Caco-2 (cell line): ENCODE data around the gene LRRC10B. TPM values are rescaled to one million over a fixed set of nuclear protein-coding genes. Genes with fewer than 3 reads are reported as not detected.

ENCODE experiments used
- BruUV-seq: library from RNA; stranded (reverse); fragments of 400-500 nt; replicated peaks from 2 replicates; lab custom pipeline; 2021; lab: Mats Ljungman, UMichigan
- CTCF ChIA-PET: fragments of 300-600 bp; sonication (Branson Sonifier 250); formaldehyde crosslinking; loops from one replicate; lab custom pipeline; 2022; ENCODE audit warnings: antibody characterized with exemption; lab: Charles Lee
- POLR2A ChIA-PET: fragments of 300-600 bp; sonication (Branson Sonifier 250); formaldehyde crosslinking; loops from one replicate; lab custom pipeline; 2022; ENCODE audit warnings: antibody characterized with exemption; lab: Charles Lee
- DNase-seq, 2 experiments: peaks; one replicate each; pipeline versions ENCODE4 v3.0.0 to v3.0.0-alpha.2; 2020 to 2022
- H3K27me3 ChIP-seq: replicated peaks from 2 replicates; pipeline ENCODE4 v1.6.0; 2011; ENCODE audit warnings: low read length; ENCODE audit not compliant: control insufficient read depth, insufficient read depth
- H3K36me3 ChIP-seq: 2 replicates; pipeline ENCODE4 v1.5.1; 2011; ENCODE audit warnings: low read length; ENCODE audit not compliant: control insufficient read depth, insufficient read depth
- H3K4me1 ChIP-seq: fragments of 250-450 bp; sonication (Bioruptor Pico); 2 replicates; pipeline ENCODE4 v1.5.1; 2020; ENCODE audit warnings: mild to moderate bottlenecking
- H3K4me3 ChIP-seq: 2 replicates; pipeline ENCODE4 v1.5.1; 2011; ENCODE audit warnings: low read depth, mild to moderate bottlenecking, control low read depth, low read length
- H3K9me3 ChIP-seq: fragments of 250-450 bp; sonication (Bioruptor Pico); 2 replicates; pipeline ENCODE4 v1.5.1; 2020; ENCODE audit warnings: mild to moderate bottlenecking, moderate library complexity
- H3K27ac Mint-ChIP-seq: one replicate; pipeline ENCODE4 v1.8.0; 2022; ENCODE audit warnings: mixed read lengths; ENCODE audit not compliant: unreplicated experiment
- H3K27me3 Mint-ChIP-seq: one replicate; pipeline ENCODE4 v1.8.0; 2022; ENCODE audit warnings: mixed read lengths; ENCODE audit not compliant: insufficient read depth, unreplicated experiment
- H3K36me3 Mint-ChIP-seq: one replicate; pipeline ENCODE4 v1.8.0; 2022; ENCODE audit warnings: mild to moderate bottlenecking, mixed read lengths; ENCODE audit not compliant: insufficient read depth, unreplicated experiment
- H3K4me1 Mint-ChIP-seq: one replicate; pipeline ENCODE4 v1.8.0; 2022; ENCODE audit warnings: low read depth, mixed read lengths; ENCODE audit not compliant: unreplicated experiment
- H3K4me3 Mint-ChIP-seq: one replicate; pipeline ENCODE4 v1.8.0; 2022; ENCODE audit warnings: mild to moderate bottlenecking, moderate library complexity, mixed read lengths; ENCODE audit not compliant: unreplicated experiment
- H3K9me3 Mint-ChIP-seq: one replicate; pipeline ENCODE4 v1.8.0; 2022; ENCODE audit warnings: mixed read lengths; ENCODE audit not compliant: unreplicated experiment
- intact Hi-C: fragments of 100-400 bp; cut with micrococcal nuclease; formaldehyde crosslinking; loops from one replicate; pipeline ENCODE4 v1.10.0; 2022; ENCODE audit not compliant: unreplicated experiment
- total RNA-seq: library from RNA; stranded (reverse); gene quantifications from 2 replicates; pipeline ENCODE4 v1.2.3, GENCODE V29; 2022
- TF ChIP-seq, protein P1 (sequence below), 2 experiments: fragments of 200-600 bp in 1 of 2; IDR thresholded peaks; 1 replicate in 1 of 2; 2 replicates in 1 of 2; pipeline versions ENCODE4 v1.5.1 to v1.8.0; 2011 to 2022; ENCODE audit warnings: antibody characterized with exemption in 1 of 2, control low read depth in 1 of 2, inconsistent platforms in 1 of 2, low read depth in 1 of 2, low read length in 1 of 2, mild to moderate bottlenecking in 1 of 2, moderate library complexity in 1 of 2; ENCODE audit not compliant: insufficient read depth in 1 of 2, severe bottlenecking in 1 of 2, unreplicated experiment in 1 of 2

The LRRC10B gene
- total RNA-seq, 1 experiment from 2014 or later: 0.34 TPM

DNA sequence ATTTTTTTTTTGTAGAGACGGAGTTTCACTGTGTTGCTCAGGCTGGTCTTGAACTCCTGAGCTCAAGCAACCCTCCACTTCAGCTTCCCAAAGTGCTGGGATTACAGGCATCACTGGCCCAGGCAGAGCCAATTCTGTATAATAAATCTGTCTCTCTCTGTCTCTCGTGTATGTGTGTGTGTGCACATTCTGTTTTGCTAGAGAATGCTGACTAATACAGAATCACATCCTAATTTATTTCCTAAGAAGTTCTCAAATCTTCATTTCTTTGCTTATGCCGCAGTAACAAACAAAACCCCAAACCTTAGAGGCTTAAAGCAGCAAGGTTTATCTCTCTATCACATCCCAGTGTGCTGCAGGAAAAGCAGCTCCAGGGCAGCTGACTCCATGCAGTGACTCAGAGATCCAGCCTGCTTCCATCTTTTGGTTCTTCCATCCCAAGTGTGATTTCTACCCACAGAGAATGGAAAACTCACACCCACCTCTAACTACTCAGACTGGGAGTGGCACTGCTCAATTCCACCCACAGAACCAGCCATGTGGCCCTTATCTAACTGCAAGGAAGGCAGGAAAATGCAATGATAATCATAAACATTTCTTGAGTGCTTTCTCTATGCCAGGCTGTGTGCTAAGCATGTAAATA is 35.1 kb upstream of the LRRC10B start:
- CTCF ChIA-PET: interaction anchor here (1.0 kb wide), 2 partner anchors 15 to 44 kb away, joined by 3 to 8 read pairs; no protein-coding TSS in a partner anchor
- POLR2A ChIA-PET: interaction anchor here (0.7 kb wide), 1 partner anchor 118 kb away, joined by 5 read pairs; no protein-coding TSS in a partner anchor
- BruUV-seq: no TSS peak
- no peak for DNase-seq
- H3K4me1 ChIP-seq: peaks cover 12% of the 10 kb centered on the region
- peaks cover 8% of the 10 kb centered on the region for H3K36me3 Mint-ChIP-seq
- TF ChIP-seq, protein P1, sequence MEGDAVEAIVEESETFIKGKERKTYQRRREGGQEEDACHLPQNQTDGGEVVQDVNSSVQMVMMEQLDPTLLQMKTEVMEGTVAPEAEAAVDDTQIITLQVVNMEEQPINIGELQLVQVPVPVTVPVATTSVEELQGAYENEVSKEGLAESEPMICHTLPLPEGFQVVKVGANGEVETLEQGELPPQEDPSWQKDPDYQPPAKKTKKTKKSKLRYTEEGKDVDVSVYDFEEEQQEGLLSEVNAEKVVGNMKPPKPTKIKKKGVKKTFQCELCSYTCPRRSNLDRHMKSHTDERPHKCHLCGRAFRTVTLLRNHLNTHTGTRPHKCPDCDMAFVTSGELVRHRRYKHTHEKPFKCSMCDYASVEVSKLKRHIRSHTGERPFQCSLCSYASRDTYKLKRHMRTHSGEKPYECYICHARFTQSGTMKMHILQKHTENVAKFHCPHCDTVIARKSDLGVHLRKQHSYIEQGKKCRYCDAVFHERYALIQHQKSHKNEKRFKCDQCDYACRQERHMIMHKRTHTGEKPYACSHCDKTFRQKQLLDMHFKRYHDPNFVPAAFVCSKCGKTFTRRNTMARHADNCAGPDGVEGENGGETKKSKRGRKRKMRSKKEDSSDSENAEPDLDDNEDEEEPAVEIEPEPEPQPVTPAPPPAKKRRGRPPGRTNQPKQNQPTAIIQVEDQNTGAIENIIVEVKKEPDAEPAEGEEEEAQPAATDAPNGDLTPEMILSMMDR (IDR thresholded peaks at IDR 0.05; ENCODE audit: insufficient read depth in 1 of 2, low read depth in 1 of 2, low read length in 1 of 2, severe bottlenecking in 1 of 2, unreplicated experiment in 1 of 2): no peak
- no peak overlapping the region for H3K4me3 Mint-ChIP-seq
- intact Hi-C loops: no loop called here
- no peaks in the 10 kb centered on the region; the same call in 1 of the 2 replicates for H3K36me3 ChIP-seq
- no peaks in the 10 kb centered on the region for H3K27me3 ChIP-seq
- no peak overlapping the region for H3K27ac Mint-ChIP-seq
- H3K27me3 Mint-ChIP-seq: no peaks in the 10 kb centered on the region
- no peaks in the 10 kb centered on the region for H3K9me3 Mint-ChIP-seq
- H3K4me3 ChIP-seq: no peak overlapping the region
- no peaks in the 10 kb centered on the region for H3K4me1 Mint-ChIP-seq
- no peaks in the 10 kb centered on the region for H3K9me3 ChIP-seq

DNA sequence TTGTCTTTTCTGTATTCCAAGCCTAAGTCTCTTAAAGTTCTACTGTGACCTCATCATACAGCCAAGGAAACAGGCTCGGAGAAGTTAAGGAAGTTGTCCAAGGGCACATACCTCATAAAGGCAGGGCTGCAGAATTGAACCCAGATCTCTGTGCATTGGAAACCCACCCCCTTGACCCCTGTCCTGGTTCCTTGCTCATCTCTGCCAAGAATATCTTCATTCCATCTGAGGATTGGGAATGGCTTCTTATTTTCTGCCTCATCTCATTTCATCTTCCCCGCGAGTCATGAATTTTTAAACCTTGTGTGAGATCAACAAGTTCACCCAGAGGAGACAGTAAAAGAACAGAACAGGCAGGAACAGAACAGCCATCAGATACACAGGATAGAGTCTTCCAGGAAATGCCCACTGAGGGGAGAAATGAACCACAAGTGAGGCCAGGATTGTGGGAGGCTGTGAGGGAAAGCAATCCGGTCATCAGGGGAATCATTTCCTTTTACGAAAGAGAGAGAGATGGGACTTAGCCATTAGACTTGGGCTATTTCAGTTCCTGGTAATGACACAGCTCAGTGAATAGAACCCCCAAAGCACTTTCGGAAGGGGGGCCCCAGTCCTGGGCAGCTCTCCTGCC is 34.4 kb upstream of the LRRC10B start:
- TF ChIP-seq, protein P1 (IDR thresholded peaks at IDR 0.05; ENCODE audit: insufficient read depth in 1 of 2, low read depth in 1 of 2, low read length in 1 of 2, severe bottlenecking in 1 of 2, unreplicated experiment in 1 of 2): no peak
- POLR2A ChIA-PET: no interaction called here
- intact Hi-C loops: no loop called here
- no peak for DNase-seq
- CTCF ChIA-PET: interaction anchor here (1.0 to 1.8 kb wide), 3 partner anchors 39 to 43 kb away, joined by 3 to 10 read pairs (median 3); no protein-coding TSS in a partner anchor
- no peaks in the 10 kb centered on the region for H3K27me3 Mint-ChIP-seq
- no peaks in the 10 kb centered on the region for H3K9me3 Mint-ChIP-seq
- H3K4me3 Mint-ChIP-seq: no peak overlapping the region
- H3K27ac Mint-ChIP-seq: no peak overlapping the region
- Histone ChIP-seq H3K9me3 (no peaks in the 10 kb centered on the region), H3K36me3 (no peaks in the 10 kb centered on the region; the same call in 1 of the 2 replicates), H3K27me3 (no peaks in the 10 kb centered on the region), H3K4me1 (peaks cover 12% of the 10 kb centered on the region), H3K4me3 (no peak overlapping the region)
- peaks cover 8% of the 10 kb centered on the region for H3K36me3 Mint-ChIP-seq
- BruUV-seq: no TSS peak
- no peaks in the 10 kb centered on the region for H3K4me1 Mint-ChIP-seq

DNA sequence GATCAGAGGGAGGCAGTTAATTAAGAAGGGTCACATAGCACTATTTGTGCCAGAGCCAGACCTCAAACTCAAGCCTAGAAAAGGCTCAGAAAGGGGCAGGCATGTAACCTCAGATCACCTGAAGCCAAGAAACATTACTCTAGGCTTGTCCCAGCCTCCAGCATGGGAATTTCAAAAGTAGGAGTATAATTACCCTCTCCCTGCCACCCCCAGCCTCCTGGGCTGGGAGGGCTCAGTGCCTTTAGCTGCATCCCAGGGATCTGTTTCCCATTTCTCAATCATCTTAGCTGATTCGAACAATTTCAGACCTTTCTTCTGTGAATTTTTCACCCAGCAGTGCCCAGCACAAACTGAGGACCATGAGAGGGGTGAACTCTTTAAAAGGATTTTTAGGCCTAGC is 33.1 kb upstream of the LRRC10B start:
- TF ChIP-seq, protein P1 (IDR thresholded peaks at IDR 0.05; ENCODE audit: insufficient read depth in 1 of 2, low read depth in 1 of 2, low read length in 1 of 2, severe bottlenecking in 1 of 2, unreplicated experiment in 1 of 2): no peak
- DNase-seq: no peak
- Mint-ChIP-seq H3K27ac (no peak overlapping the region), H3K4me3 (no peak overlapping the region), H3K4me1 (no peaks in the 10 kb centered on the region), H3K27me3 (no peaks in the 10 kb centered on the region), H3K9me3 (no peaks in the 10 kb centered on the region), H3K36me3 (peaks cover 7% of the 10 kb centered on the region)
- no TSS peak for BruUV-seq
- peaks cover 12% of the 10 kb centered on the region for H3K4me1 ChIP-seq
- intact Hi-C loops: no loop called here
- CTCF ChIA-PET: interaction anchor here (0.6 to 1.8 kb wide), 3 partner anchors 40 to 150 kb away, joined by 3 to 10 read pairs (median 3); no protein-coding TSS in a partner anchor
- H3K9me3 ChIP-seq: no peaks in the 10 kb centered on the region
- POLR2A ChIA-PET: no interaction called here
- H3K36me3 ChIP-seq: no peaks in the 10 kb centered on the region; the same call in 1 of the 2 replicates
- no peak overlapping the region for H3K4me3 ChIP-seq
- H3K27me3 ChIP-seq: no peaks in the 10 kb centered on the region
